Measurements from ENCODE around the gene WASHC2A.
"Not testable (repeated sequence)": the region's sequence is repeated elsewhere in the genome, so short reads cannot be mapped to it uniquely, and the experiment has no call there.

DNA sequence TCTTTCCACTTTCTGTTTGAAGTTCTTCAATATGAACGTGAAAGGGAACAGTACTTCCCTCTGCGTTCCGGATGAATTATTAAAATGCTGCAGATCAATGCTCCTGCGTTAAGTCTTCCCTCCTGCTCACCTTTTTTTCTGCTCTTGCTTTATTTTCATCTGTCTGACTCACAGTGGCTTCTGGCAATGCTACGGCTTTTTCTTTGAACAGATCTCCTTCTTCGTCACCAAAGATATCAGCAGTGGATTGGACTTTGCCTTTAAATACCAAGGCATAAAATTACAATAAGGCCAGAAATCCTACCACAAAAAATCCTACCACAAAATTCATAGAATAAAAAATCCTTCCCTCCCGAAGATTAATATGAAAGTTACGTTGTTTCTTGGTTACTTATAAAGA lies 11.1 kb upstream of the WASHC2A start:
- TF ChIP-seq CTCF (IDR thresholded peaks at IDR 0.05); POLR2AphosphoS5 (IDR thresholded peaks at IDR 0.05); POLR2A (IDR thresholded peaks at IDR 0.05; ENCODE audit: low read depth): not testable (repeated sequence)

Data from esophagus muscularis mucosa (tissue), 3 donors.